NB4 (cell line): Measurements from ENCODE around the gene ETV5.

Experiments
- DNase-seq: peaks from one replicate; pipeline ENCODE4 v3.0.0; 2010; ENCODE audit warnings: low read depth
- H3K4me3 ChIP-seq: one replicate; pipeline ENCODE4 v1.5.1; 2011; ENCODE audit warnings: mild to moderate bottlenecking, low read depth, low read length, moderate library complexity
- MYC ChIP-seq: IDR thresholded peaks from 2 replicates; pipeline ENCODE4 v1.6.1; 2011; ENCODE audit warnings: low read depth, low read length
- POLR2A ChIP-seq: IDR thresholded peaks from 2 replicates; pipeline ENCODE4 v1.6.1; 2011; ENCODE audit warnings: mild to moderate bottlenecking; ENCODE audit not compliant: insufficient read length; ENCODE audit errors: extremely low read depth
- TF ChIP-seq, protein P1 (sequence below): IDR thresholded peaks from one replicate; pipeline ENCODE4 v1.5.1; 2012; ENCODE audit warnings: low read depth, low read length
- TF ChIP-seq, protein P2 (sequence below): IDR thresholded peaks from 2 replicates; pipeline ENCODE4 v1.6.1; 2011; ENCODE audit warnings: low read depth, low read length

ETV5 gene

DNA sequence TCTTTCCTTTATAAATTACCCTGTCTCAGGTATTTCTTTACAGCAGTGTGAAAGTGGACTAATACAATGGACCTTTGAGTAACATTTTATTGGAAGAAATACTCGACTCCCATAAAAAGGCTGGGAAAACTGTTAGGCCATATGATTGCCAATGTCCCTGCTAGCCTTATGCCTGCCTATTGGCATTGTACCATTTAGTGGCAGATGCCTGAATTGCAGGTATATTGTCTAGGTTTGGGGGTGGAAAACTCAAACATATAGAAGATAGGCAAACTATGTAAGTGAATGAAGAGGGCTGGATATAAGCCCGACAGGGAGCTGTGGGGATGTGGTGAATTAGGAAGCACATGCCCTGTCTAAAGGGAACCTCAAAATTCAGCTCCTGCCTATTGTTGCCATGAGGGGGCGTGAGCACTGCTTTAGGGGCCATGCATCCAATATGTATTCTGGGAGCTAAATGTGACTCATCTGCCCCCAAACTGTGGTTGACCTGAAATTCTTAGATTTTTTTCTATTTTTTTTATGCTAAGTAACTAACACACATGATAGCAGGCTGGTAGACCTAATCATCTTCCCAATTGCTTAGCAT, 105.9 kb downstream of the ETV5 start:
- peak; percentile 62 for DNase-seq
- TF ChIP-seq, protein P1, sequence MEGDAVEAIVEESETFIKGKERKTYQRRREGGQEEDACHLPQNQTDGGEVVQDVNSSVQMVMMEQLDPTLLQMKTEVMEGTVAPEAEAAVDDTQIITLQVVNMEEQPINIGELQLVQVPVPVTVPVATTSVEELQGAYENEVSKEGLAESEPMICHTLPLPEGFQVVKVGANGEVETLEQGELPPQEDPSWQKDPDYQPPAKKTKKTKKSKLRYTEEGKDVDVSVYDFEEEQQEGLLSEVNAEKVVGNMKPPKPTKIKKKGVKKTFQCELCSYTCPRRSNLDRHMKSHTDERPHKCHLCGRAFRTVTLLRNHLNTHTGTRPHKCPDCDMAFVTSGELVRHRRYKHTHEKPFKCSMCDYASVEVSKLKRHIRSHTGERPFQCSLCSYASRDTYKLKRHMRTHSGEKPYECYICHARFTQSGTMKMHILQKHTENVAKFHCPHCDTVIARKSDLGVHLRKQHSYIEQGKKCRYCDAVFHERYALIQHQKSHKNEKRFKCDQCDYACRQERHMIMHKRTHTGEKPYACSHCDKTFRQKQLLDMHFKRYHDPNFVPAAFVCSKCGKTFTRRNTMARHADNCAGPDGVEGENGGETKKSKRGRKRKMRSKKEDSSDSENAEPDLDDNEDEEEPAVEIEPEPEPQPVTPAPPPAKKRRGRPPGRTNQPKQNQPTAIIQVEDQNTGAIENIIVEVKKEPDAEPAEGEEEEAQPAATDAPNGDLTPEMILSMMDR, result peak; percentile 53
- no peak for TF ChIP-seq MYC
- TF ChIP-seq, protein P2, sequence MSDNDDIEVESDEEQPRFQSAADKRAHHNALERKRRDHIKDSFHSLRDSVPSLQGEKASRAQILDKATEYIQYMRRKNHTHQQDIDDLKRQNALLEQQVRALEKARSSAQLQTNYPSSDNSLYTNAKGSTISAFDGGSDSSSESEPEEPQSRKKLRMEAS, result peak; percentile 57; the same call in 1 of the 2 replicates
- no peak for TF ChIP-seq POLR2A

DNA sequence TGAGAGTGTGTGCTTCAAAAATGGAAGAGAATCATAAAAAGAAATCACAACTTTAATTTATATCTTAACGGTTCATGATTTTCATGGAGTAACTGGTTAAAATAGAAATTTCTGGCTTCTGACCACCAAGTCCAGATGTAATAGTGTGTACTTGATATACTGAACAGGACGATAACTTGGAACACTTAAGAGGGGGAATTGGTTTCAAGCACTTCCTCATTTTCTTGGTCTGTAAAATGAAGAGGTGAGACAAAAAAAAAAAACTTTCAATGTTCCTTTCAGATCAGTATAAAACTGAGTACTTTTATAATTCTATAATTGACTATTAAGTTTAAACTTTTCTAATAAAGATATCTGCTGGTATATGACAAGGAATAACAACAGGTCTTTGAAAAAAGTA, 107.0 kb downstream of the ETV5 start:
- no peak for DNase-seq
- H3K4me3 ChIP-seq, result no peak overlapping the region
- TF ChIP-seq POLR2A, result no peak
- TF ChIP-seq, protein P1, result no peak
- no peak for TF ChIP-seq MYC
- TF ChIP-seq, protein P2, result no peak

More for the DNA sequence above, 105.9 kb downstream of the ETV5 start:
- H3K4me3 ChIP-seq, result no peak overlapping the region

DNA sequence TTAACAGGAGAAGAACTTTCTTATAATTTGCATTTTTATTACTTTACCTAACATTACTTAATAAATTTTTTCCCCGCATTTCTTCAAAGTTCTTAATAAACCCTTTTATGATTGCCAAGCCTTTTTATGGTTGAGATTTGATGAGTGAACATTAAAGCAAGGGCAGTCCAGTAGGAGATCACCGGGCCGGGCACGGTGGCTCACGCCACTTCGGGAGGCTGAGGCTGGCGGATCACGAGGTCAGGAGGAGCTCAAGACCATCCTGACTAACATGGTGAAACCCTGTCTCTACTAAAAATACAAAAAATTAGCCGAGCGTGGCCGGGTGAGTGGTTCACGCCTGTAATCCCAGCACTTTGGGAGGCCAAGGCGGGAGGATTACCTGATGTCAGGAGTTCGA, 109.7 kb downstream of the ETV5 start:
- no peak overlapping the region for H3K4me3 ChIP-seq
- TF ChIP-seq MYC (no peak), POLR2A (no peak)
- TF ChIP-seq, protein P1, result no peak
- TF ChIP-seq, protein P2, result no peak
- no peak for DNase-seq

DNA sequence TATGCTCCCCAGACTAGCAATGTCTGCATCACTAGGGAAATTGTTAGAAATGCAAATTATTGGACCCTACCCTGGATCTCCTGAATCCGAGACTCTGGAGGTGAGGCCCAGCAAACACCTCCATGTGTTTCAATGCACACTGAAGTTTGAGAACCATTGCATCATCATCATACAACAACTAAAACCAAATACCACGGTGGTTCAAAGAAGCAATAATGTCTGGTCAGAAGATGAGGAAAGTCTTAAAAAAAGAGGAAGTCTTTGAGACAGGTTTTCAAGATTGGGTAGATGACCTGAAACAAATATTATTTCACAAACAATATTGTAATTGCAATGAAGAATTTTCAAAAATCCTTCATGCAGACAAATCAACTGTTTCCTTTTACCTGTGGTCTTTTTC, 110.8 kb downstream of the ETV5 start:
- no peak overlapping the region for H3K4me3 ChIP-seq
- TF ChIP-seq, protein P2, result no peak
- TF ChIP-seq MYC (no peak), POLR2A (no peak)
- TF ChIP-seq, protein P1, result no peak
- DNase-seq, result peak; percentile 70

DNA sequence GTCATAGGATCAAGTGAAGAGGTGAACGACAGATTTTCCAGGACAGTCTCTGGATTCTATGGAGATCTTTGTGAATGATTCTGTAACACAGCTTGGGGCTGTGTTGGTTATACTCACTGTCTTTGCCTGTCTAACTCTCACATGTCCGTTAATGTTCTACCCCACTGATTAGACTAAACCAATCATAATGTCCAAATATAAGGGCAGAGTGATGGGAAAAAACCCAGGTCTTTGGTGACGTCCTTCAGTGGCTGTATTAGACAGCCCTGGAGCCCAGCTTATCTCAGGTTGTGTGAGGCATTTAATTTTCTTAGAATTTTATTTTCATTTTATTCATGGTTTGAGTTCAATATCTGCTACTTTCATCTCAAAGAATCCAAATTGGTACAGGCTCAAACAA, 111.8 kb downstream of the ETV5 start:
- DNase-seq, result no peak
- TF ChIP-seq, protein P2, result no peak
- no peak for TF ChIP-seq MYC
- TF ChIP-seq, protein P1, result no peak
- no peak for TF ChIP-seq POLR2A
- H3K4me3 ChIP-seq, result no peak overlapping the region
